ENCODE data around the gene AGAP5.

Gene AGAP5

DNA sequence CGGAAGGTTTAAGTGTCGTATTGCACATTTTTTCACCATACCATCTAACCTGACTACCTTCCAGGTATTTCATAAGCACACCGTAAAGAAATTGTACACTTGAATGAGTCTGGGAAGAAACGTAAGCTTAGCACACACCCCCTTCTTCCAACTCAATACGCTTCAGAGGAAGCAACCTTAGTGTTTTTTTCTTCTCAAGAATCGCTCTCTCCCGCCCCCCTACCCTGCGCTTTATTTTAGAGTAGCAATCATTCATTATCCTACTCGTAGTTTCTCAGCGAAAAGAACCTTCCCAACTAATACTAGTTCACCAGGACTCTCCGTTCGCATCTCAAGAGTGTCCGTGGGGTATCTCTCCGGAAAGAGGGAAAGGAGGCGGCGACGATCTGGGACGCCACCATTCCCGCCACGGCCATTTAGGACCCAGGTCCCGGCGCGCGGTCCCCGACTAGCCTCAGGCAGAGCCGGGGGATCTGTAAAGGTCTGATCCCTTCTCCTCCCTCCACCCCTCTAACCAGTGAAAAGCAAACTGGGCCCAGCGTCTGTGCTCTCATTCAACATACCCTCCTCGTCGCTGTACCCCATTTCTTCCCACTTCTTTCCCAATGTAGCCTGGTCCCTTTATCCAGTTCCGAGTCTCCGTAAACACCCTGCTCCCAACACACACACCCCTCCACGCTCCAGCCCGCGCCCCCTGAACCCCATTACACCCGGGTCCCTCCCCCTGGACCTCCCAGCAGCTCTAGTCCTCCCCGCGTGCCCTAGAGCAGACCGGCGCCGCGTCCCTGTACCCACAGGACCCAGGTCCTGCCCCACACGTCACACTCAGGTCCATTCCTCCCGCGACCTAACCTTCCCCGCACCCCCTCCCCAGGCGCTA lies 72.7 kb downstream of the AGAP5 start:
- no peak for DNase-seq

Measured in stimulated activated naive CD4-positive, alpha-beta T cell treated with Interleukin-2 at 50 U/mL for 16 hours (primary cell).